Measurements from ENCODE around the gene PRDM11. TPM values are rescaled to one million over a fixed set of nuclear protein-coding genes. Genes with fewer than 3 reads are reported as not detected.

Gene PRDM11
- total and polyA plus RNA-seq, 2 of the 8 experiments (the other 6 are each of a cell fraction or from before 2014, with no cell fraction given): 3.6 to 11.7 TPM

DNA sequence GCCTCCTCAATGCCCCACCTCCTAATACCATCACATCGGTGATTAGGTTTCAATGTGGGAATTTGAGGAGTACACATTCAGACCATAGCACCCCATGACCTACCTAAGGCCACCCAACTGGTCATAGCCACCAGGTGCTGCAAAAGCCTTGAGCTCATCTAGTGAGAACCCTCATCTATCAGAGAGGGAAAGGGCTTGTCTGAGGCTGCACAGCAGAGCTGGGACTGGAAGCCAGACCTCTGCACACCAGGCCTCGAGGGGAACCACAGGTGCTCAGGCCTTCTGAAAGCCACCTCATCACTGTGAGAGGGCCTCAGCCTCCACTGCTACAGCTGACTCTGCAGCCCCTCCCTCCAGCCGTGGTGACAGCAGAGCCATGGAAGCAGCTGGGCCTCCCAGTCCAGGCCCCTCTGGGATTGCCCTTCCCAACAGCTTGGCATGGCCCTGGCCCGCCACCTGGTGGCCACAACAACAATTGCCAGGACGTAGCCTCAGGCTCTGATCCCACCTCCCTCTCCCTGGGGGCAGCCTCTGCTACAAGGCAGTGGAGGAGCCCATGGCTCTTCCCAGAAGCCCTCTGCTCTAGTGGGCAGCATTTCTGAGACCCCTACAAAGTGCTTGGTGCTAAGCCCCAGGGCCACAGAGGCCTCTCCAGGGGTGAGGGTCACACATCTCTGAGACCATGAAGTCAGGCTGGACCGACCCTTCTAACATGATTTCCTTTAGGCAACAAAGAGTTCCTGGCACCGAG is 41.0 kb upstream of the PRDM11 start (continued):
- TF ChIP-seq BCL11A (IDR thresholded peaks at IDR 0.05; ENCODE audit: low read depth in 2 of 2, low read length in 2 of 2): no peak
- TF ChIP-seq KDM4A (IDR thresholded peaks at IDR 0.05; ENCODE audit: low read depth, low read length, severe bottlenecking): no peak
- no peak for TF ChIP-seq CHD2 (IDR thresholded peaks at IDR 0.05; ENCODE audit: low read length)
- TF ChIP-seq CTBP2 (IDR thresholded peaks at IDR 0.05; ENCODE audit: borderline replicate concordance, insufficient read depth, insufficient read length, low read length): no peak
- TF ChIP-seq GTF2F1 (IDR thresholded peaks at IDR 0.05; ENCODE audit: borderline replicate concordance, low read depth, low read length): no peak
- no peak for TF ChIP-seq TBP (IDR thresholded peaks at IDR 0.05; ENCODE audit: low read depth, low read length)
- no peak for TF ChIP-seq RFX5 (IDR thresholded peaks at IDR 0.05; ENCODE audit: borderline replicate concordance, low read depth, low read length)
- TF ChIP-seq KDM5A (IDR thresholded peaks at IDR 0.05; ENCODE audit: low read length): no peak
- TF ChIP-seq KDM1A (IDR thresholded peaks at IDR 0.05; ENCODE audit: borderline replicate concordance, low read length): peak; percentile 87; the same call in 1 of the 2 replicates
- TF ChIP-seq, protein P1, sequence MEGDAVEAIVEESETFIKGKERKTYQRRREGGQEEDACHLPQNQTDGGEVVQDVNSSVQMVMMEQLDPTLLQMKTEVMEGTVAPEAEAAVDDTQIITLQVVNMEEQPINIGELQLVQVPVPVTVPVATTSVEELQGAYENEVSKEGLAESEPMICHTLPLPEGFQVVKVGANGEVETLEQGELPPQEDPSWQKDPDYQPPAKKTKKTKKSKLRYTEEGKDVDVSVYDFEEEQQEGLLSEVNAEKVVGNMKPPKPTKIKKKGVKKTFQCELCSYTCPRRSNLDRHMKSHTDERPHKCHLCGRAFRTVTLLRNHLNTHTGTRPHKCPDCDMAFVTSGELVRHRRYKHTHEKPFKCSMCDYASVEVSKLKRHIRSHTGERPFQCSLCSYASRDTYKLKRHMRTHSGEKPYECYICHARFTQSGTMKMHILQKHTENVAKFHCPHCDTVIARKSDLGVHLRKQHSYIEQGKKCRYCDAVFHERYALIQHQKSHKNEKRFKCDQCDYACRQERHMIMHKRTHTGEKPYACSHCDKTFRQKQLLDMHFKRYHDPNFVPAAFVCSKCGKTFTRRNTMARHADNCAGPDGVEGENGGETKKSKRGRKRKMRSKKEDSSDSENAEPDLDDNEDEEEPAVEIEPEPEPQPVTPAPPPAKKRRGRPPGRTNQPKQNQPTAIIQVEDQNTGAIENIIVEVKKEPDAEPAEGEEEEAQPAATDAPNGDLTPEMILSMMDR (IDR thresholded peaks at IDR 0.05; ENCODE audit: control extremely low read depth in 1 of 3, insufficient read depth in 1 of 3, low read depth in 1 of 3, low read length in 3 of 3): peak; percentile 97 to 100 (median 99)
- TF ChIP-seq SUZ12 (IDR thresholded peaks at IDR 0.05; ENCODE audit: low read length): no peak
- TF ChIP-seq, protein P2, sequence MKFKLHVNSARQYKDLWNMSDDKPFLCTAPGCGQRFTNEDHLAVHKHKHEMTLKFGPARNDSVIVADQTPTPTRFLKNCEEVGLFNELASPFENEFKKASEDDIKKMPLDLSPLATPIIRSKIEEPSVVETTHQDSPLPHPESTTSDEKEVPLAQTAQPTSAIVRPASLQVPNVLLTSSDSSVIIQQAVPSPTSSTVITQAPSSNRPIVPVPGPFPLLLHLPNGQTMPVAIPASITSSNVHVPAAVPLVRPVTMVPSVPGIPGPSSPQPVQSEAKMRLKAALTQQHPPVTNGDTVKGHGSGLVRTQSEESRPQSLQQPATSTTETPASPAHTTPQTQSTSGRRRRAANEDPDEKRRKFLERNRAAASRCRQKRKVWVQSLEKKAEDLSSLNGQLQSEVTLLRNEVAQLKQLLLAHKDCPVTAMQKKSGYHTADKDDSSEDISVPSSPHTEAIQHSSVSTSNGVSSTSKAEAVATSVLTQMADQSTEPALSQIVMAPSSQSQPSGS (IDR thresholded peaks at IDR 0.05; ENCODE audit: low read length): 0 out of 2 replicates have a peak, but pooled peaks have one; percentile 32
- TF ChIP-seq TEAD4 (IDR thresholded peaks at IDR 0.05; ENCODE audit: low read depth, low read length): no peak
- TF ChIP-seq CEBPB (IDR thresholded peaks at IDR 0.05; ENCODE audit: low read depth, low read length): no peak
- TF ChIP-seq SIX5 (IDR thresholded peaks at IDR 0.05; ENCODE audit: low read depth, low read length): no peak
- TF ChIP-seq TAF7 (optimal IDR thresholded peaks at IDR 0.05; ENCODE audit: borderline replicate concordance, low read depth, low read length): no peak
- TF ChIP-seq YY1 (IDR thresholded peaks at IDR 0.05; ENCODE audit: low read depth, low read length): peak; percentile 38; the same call in 1 of the 2 replicates
- TF ChIP-seq, protein P3, sequence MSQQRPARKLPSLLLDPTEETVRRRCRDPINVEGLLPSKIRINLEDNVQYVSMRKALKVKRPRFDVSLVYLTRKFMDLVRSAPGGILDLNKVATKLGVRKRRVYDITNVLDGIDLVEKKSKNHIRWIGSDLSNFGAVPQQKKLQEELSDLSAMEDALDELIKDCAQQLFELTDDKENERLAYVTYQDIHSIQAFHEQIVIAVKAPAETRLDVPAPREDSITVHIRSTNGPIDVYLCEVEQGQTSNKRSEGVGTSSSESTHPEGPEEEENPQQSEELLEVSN (IDR thresholded peaks at IDR 0.05): no peak
- no peak for TF ChIP-seq FOSL1 (IDR thresholded peaks at IDR 0.05; ENCODE audit: insufficient read depth, low read depth, low read length)

Data from H1 (cell line).